ENCODE results near the gene TMC7.

DNA sequence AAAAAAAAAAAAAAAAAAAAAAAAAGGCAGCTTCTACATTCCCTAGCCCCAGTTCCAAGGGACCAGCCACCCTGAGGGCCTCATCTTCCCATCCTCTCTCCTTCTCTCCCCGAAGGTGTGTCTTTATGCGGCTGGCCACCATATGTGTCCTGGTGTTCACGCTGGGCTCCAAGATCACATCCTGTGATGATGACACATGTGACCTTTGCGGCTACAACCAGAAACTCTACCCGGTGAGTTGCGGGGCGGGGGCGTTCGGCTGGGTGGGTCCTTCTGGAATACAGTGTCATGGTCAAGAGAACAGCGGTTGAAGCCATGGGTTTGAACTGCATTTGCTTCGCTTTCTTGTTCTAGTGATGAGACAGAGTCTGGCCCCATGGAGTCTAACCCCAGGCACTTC lies 61.0 kb downstream of the TMC7 start:
- TF ChIP-seq POLR2AphosphoS5 (IDR thresholded peaks at IDR 0.05; ENCODE audit: insufficient read depth, low read depth, low read length) (no peak), EZH2 (IDR thresholded peaks at IDR 0.05; ENCODE audit: borderline replicate concordance, low read depth, low read length, severe bottlenecking) (no peak), CTCF (IDR thresholded peaks at IDR 0.05; ENCODE audit: extremely low read depth in 1 of 2, insufficient read depth in 1 of 2, low read depth in 1 of 2, low read length in 2 of 2) (no peak), POLR2A (IDR thresholded peaks at IDR 0.05; ENCODE audit: low read depth, low read length) (no peak), JUN (IDR thresholded peaks at IDR 0.05; ENCODE audit: borderline replicate concordance, insufficient read depth, insufficient read length, low read depth) (no peak), FOS (IDR thresholded peaks at IDR 0.05; ENCODE audit: borderline replicate concordance, insufficient read depth, low read length) (no peak), MAX (IDR thresholded peaks at IDR 0.05; ENCODE audit: insufficient read depth, insufficient read length) (no peak)
